ENCODE measurements around the gene KCNJ12.
"Not testable (repeated sequence)": the region's sequence is repeated elsewhere in the genome, so short reads cannot be mapped to it uniquely, and the experiment has no call there.

The KCNJ12 gene

GRCh38 chr17:21409388-21409787 is 33.2 kb downstream of the KCNJ12 start:
- not testable (repeated sequence) for DNase-seq

- not testable (repeated sequence) for DNase-seq
Measured at GRCh38 chr17:21409971-21410370, 33.8 kb downstream of the KCNJ12 start.

- not testable (repeated sequence) for DNase-seq
Measured at GRCh38 chr17:21410371-21410770, 34.2 kb downstream of the KCNJ12 start.

GRCh38 chr17:21410906-21411678 is 34.9 kb downstream of the KCNJ12 start:
- not testable (repeated sequence) for DNase-seq

- DNase-seq: not testable (repeated sequence)
Measured at GRCh38 chr17:21411679-21412205, 35.6 kb downstream of the KCNJ12 start.

- not testable (repeated sequence) for DNase-seq
Measured at GRCh38 chr17:21412207-21412681, 36.1 kb downstream of the KCNJ12 start.

GRCh38 chr17:21413570-21414279 is 37.6 kb downstream of the KCNJ12 start:
- not testable (repeated sequence) for DNase-seq

- DNase-seq: not testable (repeated sequence)
Measured at GRCh38 chr17:21414616-21415015, 38.5 kb downstream of the KCNJ12 start.

GRCh38 chr17:21415166-21415990 is 39.2 kb downstream of the KCNJ12 start:
- DNase-seq: not testable (repeated sequence)

GRCh38 chr17:21416471-21416981 is 40.4 kb downstream of the KCNJ12 start:
- not testable (repeated sequence) for DNase-seq

GRCh38 chr17:21417349-21417748 is 41.2 kb downstream of the KCNJ12 start:
- DNase-seq: not testable (repeated sequence)

GRCh38 chr17:21417921-21418320 is 41.8 kb downstream of the KCNJ12 start:
- no peak for DNase-seq

GRCh38 chr17:21418446-21419298 is 42.5 kb downstream of the KCNJ12 start:
- no peak for DNase-seq

GRCh38 chr17:21419299-21420239 is 43.4 kb downstream of the KCNJ12 start:
- DNase-seq: no peak

- not testable (repeated sequence) for DNase-seq
Measured at GRCh38 chr17:21420503-21421090, 44.4 kb downstream of the KCNJ12 start.

- not testable (repeated sequence) for DNase-seq
Measured at GRCh38 chr17:21421421-21422310, 45.5 kb downstream of the KCNJ12 start.

- DNase-seq: not testable (repeated sequence)
Measured at GRCh38 chr17:21422311-21423189, 46.4 kb downstream of the KCNJ12 start.

GRCh38 chr17:21423190-21423493 is 47.0 kb downstream of the KCNJ12 start:
- DNase-seq: not testable (repeated sequence)

Measured in NCI-H748 treated with DMSO at 0.1 percent for 48 hours (cell line).